GM19035 (cell line): ENCODE results near the gene STAB1.

Experiments used
- ATAC-seq: cut with Tn5 transposase; IDR thresholded peaks from one replicate; pipeline ENCODE4 v1.9.1; 2021; ENCODE audit not compliant: unreplicated experiment

Gene STAB1

DNA sequence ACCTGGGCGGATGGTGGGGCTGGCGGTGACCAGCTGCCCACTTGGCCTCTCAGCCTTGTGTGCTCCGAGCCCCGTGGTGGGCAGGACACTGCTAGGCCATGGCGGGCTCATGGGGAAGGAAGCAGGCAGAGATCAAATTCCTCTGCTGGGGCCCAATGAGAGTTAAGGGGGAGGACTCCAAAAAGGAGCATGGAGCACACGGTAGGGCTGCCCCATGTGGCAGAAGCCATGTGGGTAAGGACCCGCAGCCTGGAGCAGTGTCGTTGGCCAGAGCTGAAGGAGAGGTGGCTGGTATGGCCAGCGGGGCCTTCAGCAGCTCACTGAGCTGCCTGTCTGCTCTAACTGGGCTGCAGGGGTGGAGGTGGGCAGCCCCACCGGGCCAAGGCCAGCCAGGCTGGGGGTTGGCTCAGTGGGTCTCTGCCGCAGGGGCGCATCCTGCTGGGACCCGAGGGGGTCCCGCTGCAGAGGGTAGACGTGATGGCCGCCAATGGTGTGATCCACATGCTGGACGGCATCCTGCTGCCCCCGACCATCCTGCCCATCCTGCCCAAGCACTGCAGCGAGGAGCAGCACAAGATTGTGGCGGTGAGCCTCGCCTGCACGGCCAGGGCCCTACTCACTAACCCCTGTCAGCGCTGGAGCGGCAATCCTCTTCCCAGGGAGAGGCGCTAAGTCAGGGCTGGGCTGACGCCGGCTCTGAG lies 11.3 kb downstream of the STAB1 start:
- ATAC-seq = no peak

DNA sequence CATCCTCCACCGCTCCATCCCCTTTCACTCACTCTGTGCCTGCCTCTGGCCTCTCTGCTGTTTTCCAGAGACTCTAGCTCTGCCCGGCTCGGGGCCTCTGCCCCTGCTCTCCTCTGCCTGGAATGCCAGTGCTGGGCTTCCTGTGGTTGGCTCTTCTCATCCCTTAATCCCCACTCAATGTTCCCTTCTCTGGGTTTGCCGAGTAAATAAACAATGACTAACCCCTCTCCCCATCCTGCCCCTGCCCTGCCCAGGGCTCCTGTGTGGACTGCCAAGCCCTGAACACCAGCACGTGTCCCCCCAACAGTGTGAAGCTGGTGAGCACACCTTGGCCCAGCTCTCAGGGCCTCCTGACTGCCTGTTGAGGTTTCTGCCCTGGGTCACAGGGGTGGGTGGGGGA lies 12.2 kb downstream of the STAB1 start:
- ATAC-seq = no peak

GRCh38 chr3:52509753-52510328 lies 14.7 kb downstream of the STAB1 start:
- no peak for ATAC-seq

GRCh38 chr3:52511509-52511908 lies 16.4 kb downstream of the STAB1 start:
- no peak for ATAC-seq

DNA sequence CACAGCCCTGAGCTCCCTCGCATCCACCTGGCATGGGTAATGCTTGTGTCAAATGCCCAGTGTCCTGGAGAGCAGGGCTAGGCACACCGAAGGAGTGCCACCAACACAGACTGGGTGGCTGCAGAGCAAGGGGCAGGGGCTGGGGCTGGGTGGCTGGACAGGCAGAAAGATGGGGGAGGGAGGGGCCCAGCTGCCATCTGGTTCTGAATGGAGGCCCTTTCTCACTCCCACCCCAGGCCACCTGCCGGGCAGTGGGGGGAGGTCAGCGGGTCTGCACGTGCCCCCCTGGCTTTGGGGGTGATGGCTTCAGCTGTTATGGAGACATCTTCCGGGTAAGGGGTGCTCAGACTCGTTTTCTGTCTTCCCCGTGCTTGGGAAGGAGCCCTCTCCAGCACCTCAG lies 17.0 kb downstream of the STAB1 start:
- ATAC-seq = no peak

GRCh38 chr3:52512727-52513126 lies 17.6 kb downstream of the STAB1 start:
- no peak for ATAC-seq

DNA sequence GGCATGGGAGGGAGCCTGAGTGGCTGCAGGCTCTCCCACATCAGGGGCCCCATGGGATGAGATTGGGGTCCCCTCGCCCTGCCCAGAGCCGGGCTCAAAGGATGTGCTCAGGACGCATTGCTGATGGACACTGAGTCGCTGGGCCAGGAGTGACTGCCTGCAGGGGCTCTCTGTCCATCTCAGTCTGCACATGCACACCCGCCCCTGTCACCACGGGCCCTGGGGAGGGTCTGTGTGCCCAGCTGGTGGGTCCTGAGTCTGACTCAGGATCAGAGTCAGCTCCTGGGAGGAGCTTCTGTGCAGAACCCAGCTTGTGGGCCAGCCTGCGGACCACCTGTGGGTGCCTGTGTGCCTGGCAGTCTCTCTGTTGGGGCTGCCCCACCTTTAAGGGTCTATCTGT lies 18.1 kb downstream of the STAB1 start:
- no peak for ATAC-seq

- ATAC-seq = no peak
Measured at GRCh38 chr3:52514576-52514975, 19.4 kb downstream of the STAB1 start.

GRCh38 chr3:52515192-52515591 lies 20.1 kb downstream of the STAB1 start:
- no peak for ATAC-seq

- ATAC-seq = no peak
Measured at GRCh38 chr3:52516509-52517195, 21.5 kb downstream of the STAB1 start.

DNA sequence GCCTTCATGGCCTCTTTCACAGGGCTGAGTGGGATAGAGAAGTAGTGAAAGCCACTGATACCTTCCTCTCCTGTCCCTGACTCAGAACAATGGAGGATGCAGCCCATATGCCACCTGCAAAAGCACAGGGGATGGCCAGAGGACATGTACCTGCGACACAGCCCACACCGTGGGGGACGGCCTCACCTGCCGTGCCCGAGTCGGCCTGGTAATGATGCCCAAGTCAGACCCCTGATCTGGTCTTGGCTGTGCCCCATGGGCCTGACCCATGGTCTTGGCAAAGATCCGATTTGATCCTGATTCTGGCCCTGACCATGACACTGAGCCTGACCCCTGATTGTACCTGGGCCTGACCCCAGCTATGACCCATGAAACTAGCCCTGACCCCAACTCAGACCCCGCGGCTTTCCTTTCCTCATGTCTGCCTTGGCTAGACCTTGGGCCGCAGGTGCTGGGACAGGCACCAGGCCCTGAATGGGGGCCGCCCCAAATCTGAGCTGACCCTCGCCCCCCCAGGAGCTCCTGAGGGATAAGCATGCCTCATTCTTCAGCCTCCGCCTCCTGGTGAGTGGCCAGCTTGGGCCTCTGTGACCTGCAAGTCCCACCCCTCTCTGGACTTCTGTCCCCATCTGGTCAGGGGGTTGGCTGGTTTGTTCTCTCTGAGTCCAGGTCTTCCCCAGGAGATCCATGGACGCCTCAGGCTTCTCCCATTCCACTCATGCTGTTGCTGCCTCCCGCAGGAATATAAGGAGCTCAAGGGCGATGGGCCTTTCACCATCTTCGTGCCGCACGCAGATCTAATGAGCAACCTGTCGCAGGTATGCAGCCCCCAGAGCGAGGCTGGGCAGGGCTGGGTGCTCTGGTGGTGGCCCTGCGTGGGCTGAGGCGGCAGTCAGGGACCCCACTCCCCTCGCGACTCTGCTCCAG lies 22.9 kb downstream of the STAB1 start:
- ATAC-seq = no peak

GRCh38 chr3:52518723-52519444 lies 23.7 kb downstream of the STAB1 start:
- no peak for ATAC-seq

- no peak for ATAC-seq
Measured at GRCh38 chr3:52519445-52520140, 24.5 kb downstream of the STAB1 start.

GRCh38 chr3:52520141-52520667 lies 25.1 kb downstream of the STAB1 start:
- ATAC-seq = no peak

DNA sequence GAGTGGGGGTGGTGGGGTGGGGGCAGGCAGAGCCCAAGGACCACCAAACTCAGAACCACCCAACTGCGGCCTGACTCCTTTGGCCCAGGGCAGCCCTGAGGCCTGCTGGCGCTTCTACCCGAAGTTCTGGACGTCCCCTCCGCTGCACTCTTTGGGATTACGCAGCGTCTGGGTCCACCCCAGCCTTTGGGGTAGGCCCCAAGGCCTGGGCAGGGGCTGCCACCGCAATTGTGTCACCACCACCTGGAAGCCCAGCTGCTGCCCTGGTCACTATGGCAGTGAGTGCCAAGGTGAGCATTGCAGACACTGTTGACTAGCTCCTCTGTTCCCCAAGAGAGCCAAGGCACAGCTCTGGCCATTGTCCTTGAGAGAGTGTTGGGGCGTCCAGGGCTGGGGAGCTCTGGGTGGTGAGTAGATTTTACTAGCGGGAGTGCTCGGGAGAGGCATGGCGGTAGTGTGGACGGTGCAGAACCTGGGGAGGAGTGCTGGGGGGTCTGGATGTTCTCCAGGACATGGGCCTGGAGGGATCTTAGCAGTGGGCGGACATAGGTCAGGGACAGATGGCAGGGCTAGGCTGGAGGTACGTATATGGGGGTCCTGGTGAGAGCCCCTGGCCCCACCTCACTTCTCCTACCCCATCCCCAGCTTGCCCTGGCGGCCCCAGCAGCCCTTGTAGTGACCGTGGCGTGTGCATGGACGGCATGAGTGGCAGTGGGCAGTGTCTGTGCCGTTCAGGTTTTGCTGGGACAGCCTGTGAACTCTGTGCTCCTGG lies 25.8 kb downstream of the STAB1 start:
- ATAC-seq = no peak

DNA sequence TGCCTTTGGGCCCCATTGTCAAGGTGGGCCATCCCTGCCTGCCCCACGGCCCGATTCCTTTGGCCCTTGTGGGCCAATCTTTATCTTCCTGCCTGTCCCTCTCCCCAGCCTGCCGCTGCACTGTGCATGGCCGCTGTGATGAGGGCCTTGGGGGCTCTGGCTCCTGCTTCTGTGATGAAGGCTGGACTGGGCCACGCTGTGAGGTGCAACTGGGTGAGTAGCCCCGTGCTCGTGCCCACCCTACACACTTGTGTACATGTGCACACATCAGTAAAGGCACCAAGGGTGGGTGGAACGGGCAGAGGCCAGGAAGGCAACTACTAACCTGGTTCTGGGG lies 26.3 kb downstream of the STAB1 start:
- ATAC-seq = no peak

- no peak for ATAC-seq
Measured at GRCh38 chr3:52521881-52522650, 26.9 kb downstream of the STAB1 start.

DNA sequence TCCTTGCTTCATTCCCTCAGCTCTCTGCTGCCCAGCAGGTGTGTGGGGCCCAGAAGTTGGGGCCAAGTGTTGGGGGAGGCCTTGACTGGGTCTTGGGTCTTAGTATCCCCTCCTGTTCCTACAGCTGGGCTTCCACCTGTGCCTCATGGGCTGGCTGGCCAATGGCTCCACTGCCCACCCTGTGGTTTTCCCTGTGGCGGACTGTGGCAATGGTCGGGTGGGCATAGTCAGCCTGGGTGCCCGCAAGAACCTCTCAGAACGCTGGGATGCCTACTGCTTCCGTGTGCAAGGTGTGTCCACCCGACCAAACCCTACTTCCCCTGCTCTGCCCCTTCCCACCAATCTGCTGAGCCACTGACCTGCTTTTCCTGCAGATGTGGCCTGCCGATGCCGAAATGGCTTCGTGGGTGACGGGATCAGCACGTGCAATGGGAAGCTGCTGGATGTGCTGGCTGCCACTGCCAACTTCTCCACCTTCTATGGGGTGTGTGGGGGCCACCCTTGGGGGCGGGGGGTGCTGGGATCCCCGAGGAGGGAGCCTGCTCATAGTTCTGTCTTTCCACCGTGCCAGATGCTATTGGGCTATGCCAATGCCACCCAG lies 27.6 kb downstream of the STAB1 start:
- no peak for ATAC-seq
